WTC11 (cell line): ENCODE results near the gene CNIH3. TPM values are rescaled to one million over a fixed set of nuclear protein-coding genes. Genes with fewer than 3 reads are reported as not detected.

Source experiments
- ATAC-seq: fragments of 200-7000 bp; cut with Tn5 transposase; 2 replicates; pipeline ENCODE4 v1.10.0; 2021; ENCODE audit warnings: mild to moderate bottlenecking, moderate library complexity
- CTCF ChIA-PET: fragments of 300-600 bp; sonication (Branson Sonifier 250); formaldehyde crosslinking; loops from one replicate; lab custom pipeline; 2021; ENCODE audit warnings: antibody characterized with exemption; lab: Charles Lee
- POLR2A ChIA-PET: fragments of 350-600 bp; sonication (Branson Sonifier 250); formaldehyde crosslinking; loops from one replicate; lab custom pipeline; 2021; ENCODE audit warnings: antibody characterized with exemption; lab: Charles Lee
- DNase-seq: peaks from one replicate; pipeline ENCODE4 v3.0.0; 2021; ENCODE audit warnings: low spot score
- H3K27ac Mint-ChIP-seq: 2 replicates; pipeline ENCODE4 v1.8.0; 2021; ENCODE audit warnings: mixed read lengths
- H3K27me3 Mint-ChIP-seq: 2 replicates; pipeline ENCODE4 v1.8.0; 2021; ENCODE audit warnings: low read depth, mild to moderate bottlenecking, moderate library complexity, mixed read lengths
- H3K36me3 Mint-ChIP-seq: 2 replicates; pipeline ENCODE4 v1.8.0; 2021; ENCODE audit warnings: mixed read lengths
- H3K4me1 Mint-ChIP-seq: 2 replicates; pipeline ENCODE4 v1.8.0; 2022; ENCODE audit warnings: mixed read lengths
- H3K4me3 Mint-ChIP-seq: 2 replicates; pipeline ENCODE4 v1.8.0; 2021; ENCODE audit warnings: mild to moderate bottlenecking, moderate library complexity, mixed read lengths
- H3K9me3 Mint-ChIP-seq: 2 replicates; pipeline ENCODE4 v1.8.0; 2021; ENCODE audit warnings: mixed read lengths
- ARID4B ChIP-seq: sonication (generic); formaldehyde crosslinking; IDR thresholded peaks from 2 replicates; pipeline ENCODE4 v1.8.0; 2023; ENCODE audit warnings: missing genetic modification reagents, mild to moderate bottlenecking, borderline replicate concordance
- ATF1 ChIP-seq: sonication (generic); formaldehyde crosslinking; IDR thresholded peaks from 2 replicates; pipeline ENCODE4 v1.8.1; 2023; ENCODE audit warnings: mild to moderate bottlenecking, moderate library complexity, missing genetic modification reagents
- ATF3 ChIP-seq: sonication (generic); formaldehyde crosslinking; conservative IDR thresholded peaks from 2 replicates; pipeline ENCODE4 v1.8.1; 2022; ENCODE audit warnings: mild to moderate bottlenecking, missing genetic modification reagents
- CREM ChIP-seq: sonication (generic); formaldehyde crosslinking; IDR thresholded peaks from 2 replicates; pipeline ENCODE4 v1.8.1; 2022; ENCODE audit warnings: mild to moderate bottlenecking, missing genetic modification reagents, moderate library complexity
- GRHL2 ChIP-seq: fragments of 250-450 bp; sonication (Bioruptor Pico); IDR thresholded peaks from 2 replicates; pipeline ENCODE4 v1.8.0; 2022; ENCODE audit warnings: mild to moderate bottlenecking, moderate library complexity; ENCODE audit not compliant: insufficient replicate concordance, severe bottlenecking
- IRF1 ChIP-seq: sonication (generic); formaldehyde crosslinking; IDR thresholded peaks from 2 replicates; pipeline ENCODE4 v1.8.0; 2023; ENCODE audit warnings: missing genetic modification reagents
- MYBL2 ChIP-seq: sonication (generic); formaldehyde crosslinking; IDR thresholded peaks from 2 replicates; pipeline ENCODE4 v1.8.1; 2023; ENCODE audit warnings: mild to moderate bottlenecking, moderate library complexity, missing genetic modification reagents
- NFE2L1 ChIP-seq: sonication (generic); formaldehyde crosslinking; IDR thresholded peaks from 2 replicates; pipeline ENCODE4 v1.8.1; 2023; ENCODE audit warnings: missing genetic modification reagents
- OVOL2 ChIP-seq: fragments of 250-450 bp; sonication (Bioruptor Pico); IDR thresholded peaks from 2 replicates; pipeline ENCODE4 v1.9.0; 2021; ENCODE audit warnings: mild to moderate bottlenecking, borderline replicate concordance
- PRDM15 ChIP-seq: sonication (generic); formaldehyde crosslinking; IDR thresholded peaks from 2 replicates; pipeline ENCODE4 v1.8.0; 2022; ENCODE audit warnings: missing genetic modification reagents
- RORB ChIP-seq: fragments of 250-450 bp; sonication (Bioruptor Pico); IDR thresholded peaks from 2 replicates; pipeline ENCODE4 v1.9.0; 2021; ENCODE audit warnings: mild to moderate bottlenecking
- SMAD3 ChIP-seq: sonication (generic); formaldehyde crosslinking; IDR thresholded peaks from 2 replicates; pipeline ENCODE4 v1.8.0; 2022; ENCODE audit warnings: missing genetic modification reagents, mild to moderate bottlenecking, borderline replicate concordance
- SMAD4 ChIP-seq: sonication (generic); formaldehyde crosslinking; IDR thresholded peaks from 2 replicates; pipeline ENCODE4 v1.8.0; 2022; ENCODE audit warnings: mild to moderate bottlenecking, missing genetic modification reagents
- TEAD4 ChIP-seq: sonication (generic); formaldehyde crosslinking; IDR thresholded peaks from 2 replicates; pipeline ENCODE4 v1.8.0; 2022; ENCODE audit warnings: mild to moderate bottlenecking, missing genetic modification reagents
- TP53 ChIP-seq: sonication (generic); formaldehyde crosslinking; IDR thresholded peaks from 2 replicates; pipeline ENCODE4 v1.8.1; 2023; ENCODE audit warnings: mild to moderate bottlenecking, missing genetic modification reagents
- ZNF416 ChIP-seq: fragments of 250-450 bp; sonication (Bioruptor Pico); IDR thresholded peaks from 2 replicates; pipeline ENCODE4 v1.9.0; 2021; ENCODE audit warnings: mild to moderate bottlenecking, inconsistent platforms
- ZNF423 ChIP-seq: fragments of 250-450 bp; sonication (Bioruptor Pico); IDR thresholded peaks from 2 replicates; pipeline ENCODE4 v2.1.2; 2022; ENCODE audit warnings: mild to moderate bottlenecking, moderate library complexity
- ZNF532 ChIP-seq: fragments of 250-450 bp; sonication (Bioruptor Pico); IDR thresholded peaks from 2 replicates; pipeline ENCODE4 v1.9.0; 2021; ENCODE audit warnings: mild to moderate bottlenecking, borderline replicate concordance
- total RNA-seq: library from RNA; stranded (reverse); gene quantifications from 3 replicates; pipeline ENCODE4 v1.2.3, GENCODE V29; 2021

The CNIH3 gene
- total RNA-seq, 1 experiment from 2014 or later, result 8.1 TPM

- ATAC-seq (no peak), DNase-seq (no peak)
- no peak overlapping the region for H3K4me3 Mint-ChIP-seq
- ChIA-PET CTCF (no interaction called here), POLR2A (no interaction called here)
- H3K9me3 Mint-ChIP-seq, result no peaks in the 10 kb centered on the region
- H3K27me3 Mint-ChIP-seq, result no peaks in the 10 kb centered on the region
- TF ChIP-seq ZNF532 (CRISPR knock-in tag), result no peak
- TF ChIP-seq NFE2L1 (CRISPR knock-in tag), result no peak
- no peak for TF ChIP-seq SMAD3 (CRISPR knock-in tag)
- TF ChIP-seq SMAD4 (CRISPR knock-in tag), result no peak
- no peak for TF ChIP-seq TP53
- TF ChIP-seq GRHL2 (CRISPR knock-in tag), result no peak
- no peak for TF ChIP-seq ATF1 (CRISPR knock-in tag)
- TF ChIP-seq TEAD4 (CRISPR knock-in tag), result no peak
- TF ChIP-seq OVOL2 (CRISPR knock-in tag), result no peak
- TF ChIP-seq RORB (CRISPR knock-in tag), result no peak
- no peak for TF ChIP-seq ATF3
- no peak for TF ChIP-seq MYBL2 (CRISPR knock-in tag)
- no peak for TF ChIP-seq ARID4B (CRISPR knock-in tag)
- TF ChIP-seq PRDM15 (CRISPR knock-in tag), result no peak
- TF ChIP-seq ZNF416 (CRISPR knock-in tag), result no peak
- TF ChIP-seq CREM (CRISPR knock-in tag), result no peak
- TF ChIP-seq IRF1 (CRISPR knock-in tag), result no peak
- TF ChIP-seq ZNF423 (CRISPR knock-in tag), result no peak
- H3K4me1 Mint-ChIP-seq, result 0 out of 2 replicates have a peak, but pooled peaks cover 8% of the 10 kb centered on the region
- no peak overlapping the region for H3K27ac Mint-ChIP-seq
- H3K36me3 Mint-ChIP-seq, result no peaks in the 10 kb centered on the region
Measured at GRCh38 chr1:224656392-224656791, 40.3 kb downstream of the CNIH3 start.
